Right ventricle myocardium superior (tissue), 1 donor: Measurements from ENCODE around the gene CEP85. TPM values are rescaled to one million over a fixed set of nuclear protein-coding genes. Genes with fewer than 3 reads are reported as not detected.
"Not testable (repeated sequence)": the region's sequence is repeated elsewhere in the genome, so short reads cannot be mapped to it uniquely, and the experiment has no call there.

Source experiments
- ATAC-seq: fragments of 200-7000 bp; cut with Tn5 transposase; one replicate; pipeline ENCODE4 v1.9.1; 2020; ENCODE audit warnings: mild to moderate bottlenecking; ENCODE audit not compliant: poor library complexity
- DNase-seq: peaks from one replicate; pipeline ENCODE4 v3.0.0-alpha.2; 2020
- intact Hi-C: fragments of 100-400 bp; cut with DNase I; formaldehyde crosslinking; loops from one replicate; pipeline ENCODE4 v1.11.2; 2022
- total RNA-seq: library from RNA; stranded (reverse); fragmentation: NEBNext Ultra II Directional; extraction: Animal tissue kit (Norgen Biotek cat#: 25700); gene quantifications from one replicate; pipeline ENCODE4 v1.2.1, GENCODE V29; 2021
- donor health status: DM: no; HTN: yes; CAD: no; lungs with severe emphysema.

CEP85 gene
- total RNA-seq, 1 donor from 2014 or later: 82.5 TPM

DNA sequence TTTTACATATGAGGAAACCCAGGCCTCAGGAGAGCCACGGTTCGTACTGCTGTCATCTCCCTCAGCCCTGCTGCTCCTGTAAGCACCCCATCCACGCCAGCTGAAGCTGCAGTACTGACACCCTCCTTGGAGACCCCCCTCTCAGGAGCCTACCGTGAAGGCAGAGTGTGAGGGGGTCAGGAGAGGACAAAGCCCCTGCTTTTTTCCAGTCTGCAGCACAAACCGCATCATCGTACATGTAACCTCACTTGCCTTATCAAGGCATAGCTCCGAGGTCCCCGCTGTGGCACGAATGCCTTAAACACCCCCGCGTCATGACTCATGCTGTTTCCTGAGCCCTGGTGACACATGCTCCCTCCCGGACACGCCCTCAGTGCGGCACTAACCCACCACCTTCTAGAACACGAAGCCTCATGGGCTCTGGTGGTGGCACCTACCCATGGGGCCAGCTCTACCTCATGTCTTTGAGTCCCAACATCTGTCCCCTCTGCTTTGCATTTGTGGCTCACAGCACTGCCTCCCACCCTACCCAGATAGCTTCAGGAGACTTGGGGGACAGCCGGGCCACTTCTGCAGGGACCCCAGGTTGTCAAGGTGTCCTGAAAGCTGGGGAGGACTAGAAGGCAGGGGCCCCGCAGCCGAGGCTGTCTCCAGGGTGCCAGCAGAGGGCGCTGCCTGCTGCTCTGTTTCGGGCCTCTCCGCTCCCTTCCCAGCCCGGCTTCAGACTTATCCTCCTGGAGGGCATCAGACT, 50.8 kb downstream of the CEP85 start:
- DNase-seq (peak; percentile 81), ATAC-seq (peak; percentile 34)
- intact Hi-C loops: loop anchor here (10.0 kb wide), 1 partner anchor 80 kb away; no protein-coding TSS in a partner anchor

DNA sequence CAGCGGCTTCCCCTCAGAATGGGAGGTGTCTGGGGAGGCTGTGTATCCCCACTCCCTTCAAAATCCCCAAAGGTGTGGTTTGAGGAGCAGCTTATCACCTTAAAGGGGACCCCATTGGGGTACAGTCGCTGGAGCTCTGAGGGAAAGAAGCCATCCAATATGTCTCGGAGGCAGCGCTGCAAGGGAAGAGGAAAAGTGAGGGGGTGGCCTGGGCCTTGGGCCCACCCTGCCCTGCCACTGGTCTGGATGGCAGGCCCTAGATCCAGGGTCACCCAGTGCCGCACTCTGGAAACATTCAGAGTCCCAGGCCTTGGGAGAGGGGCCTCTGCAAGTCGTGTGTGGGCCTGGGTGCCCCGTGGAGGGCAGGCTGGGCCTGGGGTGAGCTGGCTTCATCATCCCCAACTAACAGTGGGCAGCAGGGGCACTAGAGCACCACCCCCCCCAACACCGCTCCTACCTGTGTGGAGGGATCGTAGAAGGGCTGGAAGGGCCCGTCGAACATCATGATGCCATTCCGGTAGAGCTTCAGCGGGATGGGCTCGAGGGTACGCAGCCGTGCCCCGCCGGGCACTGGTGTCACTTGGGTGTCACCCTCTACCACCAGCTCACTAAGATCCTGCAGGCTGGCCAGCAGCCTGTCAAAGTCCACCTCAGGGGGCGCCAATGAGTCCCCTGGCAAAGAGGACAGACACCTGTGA, 51.5 kb downstream of the CEP85 start:
- peak; percentile 61 for DNase-seq
- intact Hi-C loops: loop anchor here (10.0 kb wide), 1 partner anchor 79 kb away; no protein-coding TSS in a partner anchor

DNA sequence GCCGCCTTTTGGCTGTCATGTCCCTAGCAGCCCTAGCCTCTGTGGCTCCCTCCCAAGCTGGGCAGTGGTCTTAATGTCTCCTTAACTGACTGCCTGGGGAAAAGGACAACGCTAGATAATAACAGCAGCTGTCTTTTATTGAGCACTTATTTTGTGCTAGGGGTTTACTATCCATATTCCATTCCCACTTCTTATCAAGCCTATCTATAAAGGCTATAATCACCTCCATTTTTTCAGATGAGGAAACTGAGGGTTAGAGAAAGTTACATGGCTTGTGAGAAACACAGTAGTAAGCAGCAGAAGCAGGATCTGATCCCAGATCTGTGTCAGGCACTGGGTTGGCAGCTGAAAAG, 52.0 kb downstream of the CEP85 start:
- ATAC-seq: no peak
- no peak for DNase-seq
- intact Hi-C loops: loop anchor here (10.0 kb wide), 1 partner anchor 79 kb away; no protein-coding TSS in a partner anchor

More for the DNA sequence above, 51.5 kb downstream of the CEP85 start:
- ATAC-seq: no peak

DNA sequence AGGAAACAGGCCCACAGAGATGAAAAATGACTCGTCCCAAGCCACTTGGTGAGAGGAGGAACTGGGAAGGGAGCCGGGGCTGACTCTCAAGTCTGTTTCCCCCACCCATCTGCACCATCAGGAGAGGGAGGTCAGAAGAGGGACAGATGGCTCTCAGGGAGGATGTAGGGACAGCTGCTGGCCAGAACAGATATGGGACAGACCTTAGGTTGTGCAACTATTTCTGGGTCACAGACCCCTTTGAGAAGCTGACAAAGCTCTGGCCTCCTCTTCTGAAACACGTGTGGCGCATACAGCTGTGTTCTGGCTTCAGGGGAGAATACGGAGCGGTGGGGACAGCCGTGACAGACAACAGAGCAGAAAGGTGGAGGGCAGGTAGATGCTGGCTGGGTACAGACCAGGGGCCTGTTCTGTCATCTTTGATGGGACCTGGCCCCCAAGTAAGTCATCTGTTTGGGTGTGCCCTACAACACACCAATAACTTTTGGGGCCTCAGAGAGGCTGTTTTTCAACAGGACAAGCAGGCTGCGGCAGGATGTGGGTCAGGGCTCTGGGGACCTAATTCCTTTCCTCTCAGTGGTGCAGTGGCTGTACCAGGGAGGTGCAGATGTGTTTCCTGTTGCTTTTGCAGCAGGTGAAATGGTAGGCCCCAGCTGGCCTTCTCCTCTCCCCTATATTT, 53.2 kb downstream of the CEP85 start:
- peak; percentile 55 for ATAC-seq
- intact Hi-C loops: loop anchor here (10.0 kb wide), 1 partner anchor 78 kb away; no protein-coding TSS in a partner anchor
- DNase-seq: peak; percentile 73

DNA sequence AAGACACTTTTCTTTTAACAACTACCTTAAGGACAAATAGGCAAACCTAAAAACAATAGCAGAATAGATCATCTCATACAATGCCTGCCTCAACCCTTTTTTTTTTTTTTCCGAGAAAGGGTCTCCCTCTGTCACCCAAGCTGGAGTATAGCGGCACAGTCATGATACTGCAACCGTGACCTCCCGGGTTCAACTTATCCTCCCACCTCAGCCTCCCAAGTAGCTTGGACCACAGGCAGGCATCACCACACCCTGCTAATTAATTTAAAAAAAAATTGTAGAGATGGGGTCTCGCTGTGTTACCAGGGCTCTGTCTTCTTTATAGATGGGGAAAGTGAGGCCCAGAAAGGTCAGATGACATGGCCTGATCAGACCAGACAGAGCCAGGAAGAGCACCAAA, 53.8 kb downstream of the CEP85 start:
- no peak for DNase-seq
- intact Hi-C loops: loop anchor here (10.0 kb wide), 1 partner anchor 77 kb away; no protein-coding TSS in a partner anchor
- ATAC-seq: no peak

DNA sequence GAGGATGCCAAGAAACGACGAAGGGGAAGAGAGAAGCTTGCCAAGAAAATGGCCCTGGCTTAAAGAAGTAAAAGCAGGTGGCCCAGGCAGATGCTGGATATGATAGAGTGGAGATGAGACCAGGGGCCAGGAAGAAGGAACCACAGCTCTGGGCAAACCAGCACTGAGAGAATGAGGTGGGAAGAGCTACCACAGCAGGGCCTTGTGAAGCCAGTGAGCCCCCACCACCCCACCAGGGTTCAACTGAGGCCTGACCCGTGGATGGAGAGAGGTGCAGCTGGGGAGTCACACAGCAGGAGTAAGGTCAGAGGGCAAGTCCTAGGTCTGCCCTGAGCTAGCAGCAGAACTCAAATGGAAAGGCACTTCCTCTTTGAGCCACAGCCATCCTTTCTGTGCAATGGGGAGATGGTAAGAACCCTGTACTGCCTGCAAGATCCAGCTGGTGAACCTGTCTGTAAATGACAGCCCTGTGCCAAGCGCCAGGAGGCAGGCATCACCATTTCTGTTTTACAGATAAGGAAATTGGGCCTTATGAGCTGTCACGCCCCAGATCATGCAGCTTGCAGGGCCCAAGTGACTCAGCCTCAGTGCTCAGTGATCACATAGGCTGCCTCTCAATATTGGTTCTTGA, 54.4 kb downstream of the CEP85 start:
- intact Hi-C loops: loop anchor here (10.0 kb wide), 1 partner anchor 76 kb away; no protein-coding TSS in a partner anchor
- DNase-seq (no peak), ATAC-seq (no peak)

DNA sequence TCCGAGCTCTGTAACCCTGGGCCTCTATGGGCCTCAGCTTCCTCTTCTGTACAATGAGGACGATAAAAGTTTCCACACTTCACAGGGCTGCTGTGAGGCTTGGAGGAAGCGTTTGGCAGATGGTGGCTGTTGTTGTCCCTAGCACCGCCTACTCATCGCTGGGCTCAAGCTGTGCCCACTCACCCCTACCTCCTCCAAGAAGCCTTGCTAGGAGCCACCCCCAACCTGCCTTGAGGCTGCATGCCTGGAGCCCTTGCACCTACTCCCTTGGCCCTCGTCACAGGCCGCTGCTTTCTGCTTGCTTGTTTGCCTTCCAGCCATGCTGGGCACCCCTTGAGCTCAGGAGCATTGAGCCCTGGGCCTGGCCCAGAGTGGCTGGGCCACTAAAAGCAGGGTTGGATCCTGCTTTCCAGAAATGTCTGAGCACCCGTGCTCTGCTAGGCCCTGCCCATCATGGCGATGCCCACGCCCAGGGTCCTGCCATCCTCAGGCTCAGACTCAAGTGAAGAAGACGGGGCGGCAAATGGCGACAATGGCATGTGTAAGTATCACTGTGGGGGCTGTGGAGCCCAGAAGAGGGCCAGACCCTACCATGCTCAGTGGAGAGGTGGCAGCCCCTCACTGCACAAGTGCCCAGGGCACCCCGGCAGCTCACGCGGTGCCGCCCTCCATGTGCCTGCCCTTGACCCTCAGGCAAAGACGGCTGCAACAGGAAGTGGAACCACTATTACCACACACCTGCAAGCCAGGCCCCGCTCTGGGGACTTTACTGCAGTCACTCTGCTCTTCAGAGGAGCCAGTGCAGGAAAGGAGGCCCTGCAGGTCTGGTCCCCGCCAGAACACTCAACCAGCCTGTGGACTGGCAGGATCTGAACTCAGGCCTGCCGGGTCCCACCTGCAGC, 55.4 kb downstream of the CEP85 start:
- DNase-seq: peak; percentile 67
- intact Hi-C loops: loop anchor here (10.0 kb wide), 1 partner anchor 75 kb away; no protein-coding TSS in a partner anchor
- ATAC-seq: peak; percentile 3

DNA sequence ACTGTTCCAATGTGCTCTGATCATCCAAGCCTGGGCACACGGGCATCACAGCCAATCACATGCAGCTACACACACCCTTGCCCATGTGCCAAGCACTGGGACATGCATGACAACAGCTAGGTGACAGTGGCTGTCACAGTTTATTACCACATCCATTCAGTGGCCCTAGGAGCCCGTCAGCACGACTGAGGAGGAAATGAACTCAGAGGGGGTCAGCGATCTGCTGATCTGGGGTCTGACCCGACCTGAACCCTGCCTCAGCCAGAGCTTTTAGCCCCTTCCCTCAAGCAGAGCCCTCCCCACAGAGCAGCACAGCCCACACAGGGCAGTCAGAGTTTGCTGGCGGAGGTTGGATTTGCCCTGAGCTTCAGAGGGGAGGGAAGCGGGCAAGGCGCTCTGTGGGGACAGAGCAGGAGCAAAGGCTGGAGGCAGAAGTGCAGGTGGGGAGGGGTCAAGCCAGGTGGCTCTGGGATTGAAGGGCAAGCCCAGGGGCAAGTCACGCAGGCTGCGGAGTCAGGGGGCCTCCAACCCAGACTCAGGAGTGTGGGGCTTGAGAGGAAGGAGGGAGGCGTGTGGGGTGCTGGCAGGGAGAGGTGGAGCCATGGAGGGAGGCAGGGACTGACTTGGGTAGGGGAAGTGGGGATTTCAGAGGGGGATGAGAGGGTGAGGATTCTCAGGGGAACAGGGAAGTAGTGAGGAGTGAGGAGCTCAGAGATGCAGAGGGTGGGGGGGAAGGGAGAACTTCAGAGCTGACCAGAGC, 56.3 kb downstream of the CEP85 start:
- DNase-seq: no peak
- intact Hi-C loops: no loop called here
- ATAC-seq: no peak

DNA sequence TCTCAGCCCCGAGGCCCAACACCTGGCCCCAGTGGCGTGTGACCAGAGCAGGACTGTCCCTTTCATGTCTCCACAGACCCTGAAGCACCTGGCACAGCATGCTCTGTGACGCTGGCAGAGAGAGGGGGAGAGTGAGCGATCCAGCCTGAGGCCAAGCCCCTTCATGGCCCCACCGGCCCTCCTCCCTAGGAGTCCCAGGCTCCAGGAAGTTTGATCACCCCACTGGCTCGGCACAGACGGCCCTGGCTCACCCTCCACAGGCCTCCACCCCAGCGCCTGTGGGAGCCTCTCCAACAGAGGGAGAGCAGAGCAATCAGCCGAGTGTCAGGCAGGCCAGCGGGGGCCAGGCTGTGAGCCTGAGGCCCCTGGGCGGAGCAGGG, 56.9 kb downstream of the CEP85 start:
- intact Hi-C loops: no loop called here
- DNase-seq: peak; percentile 63
- ATAC-seq: no peak

DNA sequence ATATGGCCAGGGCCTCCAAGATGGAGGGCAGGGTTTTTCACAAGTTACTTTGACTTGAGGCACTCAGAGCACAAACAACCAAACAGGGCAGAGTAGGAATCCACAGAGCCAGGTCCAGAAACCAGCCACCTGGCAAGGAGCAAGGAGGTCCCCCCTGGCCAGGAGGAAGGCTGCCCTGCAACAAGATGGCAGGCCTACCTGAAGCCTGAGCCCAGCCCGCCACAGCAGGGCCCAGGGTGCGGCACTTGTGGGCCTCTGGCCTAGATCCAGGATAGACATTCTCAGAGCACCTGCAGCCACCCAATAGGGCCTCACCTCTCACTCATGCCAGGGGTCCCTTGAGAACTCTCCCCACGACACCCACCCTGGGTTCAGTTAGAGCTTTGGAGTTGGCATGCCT, 57.4 kb downstream of the CEP85 start:
- intact Hi-C loops: no loop called here
- ATAC-seq (no peak), DNase-seq (no peak)

DNA sequence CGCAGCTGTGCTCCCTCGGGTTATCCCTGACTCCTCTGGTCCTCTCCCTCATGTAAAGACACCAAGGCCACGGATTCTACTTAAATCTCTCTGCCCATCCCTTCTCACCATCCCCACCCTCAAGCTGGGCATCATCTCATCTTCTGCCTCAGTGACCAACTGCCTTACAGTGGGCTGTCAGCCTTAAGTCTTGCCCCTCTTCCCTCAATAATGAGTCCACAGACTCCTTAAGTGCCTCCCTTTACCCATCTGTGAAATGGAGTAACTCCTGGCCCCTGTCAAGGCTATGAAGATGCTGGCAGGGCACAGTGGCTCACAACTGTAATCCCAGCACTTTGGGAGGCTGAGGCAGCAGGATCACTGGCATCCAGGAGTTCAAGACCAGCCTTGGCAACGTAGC, 57.9 kb downstream of the CEP85 start:
- ATAC-seq: no peak
- intact Hi-C loops: no loop called here
- DNase-seq: no peak

DNA sequence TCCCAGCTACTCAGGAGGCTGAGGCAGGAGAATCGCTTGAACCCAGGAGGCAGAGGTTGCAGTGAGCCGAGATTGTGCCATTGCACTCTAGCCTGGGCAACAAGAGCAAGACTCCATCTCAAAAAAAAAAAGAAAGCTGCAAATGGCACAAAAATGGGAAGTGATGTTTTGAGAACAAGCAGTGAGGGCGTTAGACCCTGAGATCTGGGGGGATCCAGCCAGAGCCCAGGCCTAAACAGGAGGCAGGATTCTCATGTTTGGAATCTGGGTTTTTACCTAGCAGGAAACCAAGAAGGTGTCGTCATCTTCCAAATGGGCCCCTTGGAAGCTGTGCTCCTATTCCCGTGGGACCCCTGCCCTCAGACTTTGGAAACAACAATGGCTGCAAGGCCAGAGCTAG, 58.7 kb downstream of the CEP85 start:
- DNase-seq, intact Hi-C loops, ATAC-seq: not testable (repeated sequence)

DNA sequence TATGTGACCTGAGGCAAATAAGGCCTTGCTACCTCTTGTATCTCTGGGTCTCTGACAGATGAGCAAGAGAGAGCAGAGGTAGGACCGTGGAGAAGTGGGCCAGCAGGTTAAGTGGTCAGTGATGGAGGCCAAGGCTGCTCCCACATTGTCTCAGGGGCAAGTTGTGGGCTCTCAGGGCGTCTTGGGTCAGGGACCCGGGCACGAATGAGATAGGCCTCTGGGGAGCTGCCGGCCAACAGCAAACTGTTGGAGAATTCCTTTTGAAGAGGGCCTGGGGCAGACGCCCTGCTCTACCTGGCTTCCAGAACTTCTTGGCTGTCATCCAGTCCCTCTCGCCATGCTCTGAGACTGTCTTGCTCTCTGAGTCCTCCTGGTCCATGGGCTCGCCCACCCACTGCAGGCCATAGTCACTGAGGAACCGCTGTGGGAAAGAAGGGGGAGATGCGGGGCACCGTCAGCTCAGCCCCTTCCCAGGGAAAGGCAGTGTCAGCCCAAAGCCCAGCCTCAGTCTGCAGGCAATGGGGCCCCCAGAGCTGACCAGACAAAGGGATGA, 60.0 kb downstream of the CEP85 start:
- ATAC-seq (no peak), DNase-seq (no peak)
- intact Hi-C loops: no loop called here

DNA sequence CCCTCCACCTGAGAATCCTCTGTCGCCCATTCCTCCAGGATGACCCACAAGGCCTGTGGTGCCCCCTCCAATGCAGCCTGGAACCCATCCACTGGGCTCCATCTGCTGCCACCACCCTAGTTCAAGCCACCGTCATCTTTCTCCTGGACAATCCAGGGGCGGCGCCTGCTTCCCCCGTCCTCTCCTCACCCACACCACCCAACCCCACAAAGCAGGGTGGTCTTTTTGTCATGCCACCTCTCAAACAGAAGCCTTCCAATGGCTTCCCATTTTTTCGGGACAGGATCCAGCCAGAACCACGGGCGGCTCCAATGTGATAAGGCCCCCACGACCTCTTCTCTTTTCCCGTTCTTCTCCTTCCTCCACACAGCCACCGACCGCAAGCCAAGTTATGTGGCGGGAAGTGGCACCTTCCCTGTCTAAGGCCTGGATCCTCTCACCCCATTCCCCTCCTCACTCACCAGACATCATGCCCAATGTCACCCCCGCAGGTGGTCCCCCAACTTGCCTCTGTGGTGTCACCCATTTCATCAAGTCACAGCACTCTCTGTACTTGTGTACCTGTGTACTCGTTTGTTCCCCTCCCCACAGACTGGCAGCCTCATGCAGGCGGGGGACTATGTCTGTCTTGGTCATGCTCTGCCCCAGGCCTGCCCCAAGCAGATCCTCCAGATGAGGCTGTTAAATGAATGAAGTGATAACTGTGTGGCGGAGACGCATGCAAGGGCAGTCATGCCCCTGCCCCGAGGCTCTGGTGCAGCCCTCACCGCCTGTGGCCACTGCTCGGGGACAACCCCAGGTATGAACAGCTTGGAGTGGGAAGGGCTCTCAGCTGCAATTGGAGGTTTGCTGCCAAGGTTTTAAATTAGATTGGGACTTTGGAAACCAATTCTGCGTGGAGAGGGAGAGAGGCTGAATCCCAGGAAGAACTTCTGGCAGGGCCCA, 61.5 kb downstream of the CEP85 start:
- DNase-seq (peak; percentile 23), ATAC-seq (no peak)
- intact Hi-C loops: no loop called here

DNA sequence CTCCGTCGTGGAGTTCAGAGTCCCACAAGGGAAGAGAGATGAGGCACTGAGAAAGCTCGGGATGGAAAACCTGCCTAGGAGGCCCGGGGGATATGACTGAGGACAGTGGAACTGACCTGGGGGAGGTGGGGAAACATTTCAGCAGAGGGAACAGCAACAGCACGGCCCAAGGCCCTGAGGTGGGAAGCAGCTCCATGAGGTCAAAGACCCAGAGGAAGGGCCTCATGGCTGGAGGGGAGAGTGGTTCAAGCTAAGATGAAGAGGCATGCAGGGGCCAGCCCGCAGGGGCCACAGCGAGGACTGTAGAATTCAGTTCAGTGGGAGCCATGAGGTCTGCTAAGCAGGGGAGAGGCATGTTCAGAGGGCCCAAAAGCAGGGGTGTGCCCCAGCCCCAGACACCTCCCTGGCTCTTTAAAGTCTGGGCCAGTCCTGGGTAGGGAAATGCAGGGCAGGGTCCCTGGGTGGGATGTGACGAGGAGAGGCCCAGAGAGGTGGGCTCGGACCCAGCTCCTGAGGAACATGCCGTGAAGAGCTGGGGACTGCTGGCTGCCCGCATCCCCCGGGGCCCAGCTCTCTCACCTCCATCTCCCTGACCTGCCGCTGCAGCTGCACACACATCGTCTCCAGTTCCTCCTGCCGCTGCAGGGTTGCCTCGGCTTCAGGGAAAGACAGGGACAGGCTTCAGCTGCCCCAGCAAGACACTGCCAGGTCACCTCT, 62.5 kb downstream of the CEP85 start:
- intact Hi-C loops: no loop called here
- no peak for ATAC-seq
- no peak for DNase-seq
